Measurements from ENCODE around the gene ARFGEF2.

The ARFGEF2 gene

DNA sequence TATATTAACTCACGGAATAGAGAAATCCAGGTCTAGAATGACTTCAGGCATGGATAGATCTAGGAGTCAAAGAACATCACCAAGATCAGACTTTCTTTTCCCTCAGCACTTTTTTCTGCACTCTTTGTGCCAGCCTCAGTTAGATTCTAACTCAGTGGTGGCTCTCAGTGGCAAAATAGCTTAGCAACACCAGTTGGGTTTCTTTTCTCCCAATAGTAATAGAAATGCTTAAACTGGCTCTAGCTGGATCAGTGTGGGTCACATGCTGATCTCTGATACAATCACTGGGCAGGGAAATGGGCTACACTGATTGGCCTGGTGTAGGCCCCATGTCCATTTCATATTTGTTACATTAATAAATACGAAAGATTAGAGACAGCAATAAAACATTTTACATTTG, 44.2 kb upstream of the ARFGEF2 start:
- no peaks in the 10 kb centered on the region for H3K9me3 ChIP-seq (ENCODE audit: control insufficient read depth, insufficient read depth, low read length)
- H3K36me3 ChIP-seq (ENCODE audit: control insufficient read depth, low read length) = no peaks in the 10 kb centered on the region; the same call in 1 of the 2 replicates
- H3K4me2 ChIP-seq (ENCODE audit: low read length) = no peak overlapping the region
- H3K4me3 ChIP-seq (ENCODE audit: low read length) = no peak overlapping the region
- no peaks in the 10 kb centered on the region for H3F3A ChIP-seq (ENCODE audit: control insufficient read depth, insufficient read depth)
- no peaks in the 10 kb centered on the region for H4K20me1 ChIP-seq (ENCODE audit: control insufficient read depth, insufficient read depth, low read depth, low read length)
- no peaks in the 10 kb centered on the region for H3K9me2 ChIP-seq (replicated peaks; ENCODE audit: control insufficient read depth, low read length)
- peaks cover 10% of the 10 kb centered on the region for H3K4me1 ChIP-seq (ENCODE audit: control insufficient read depth, low read length)
- TF ChIP-seq, protein P1, sequence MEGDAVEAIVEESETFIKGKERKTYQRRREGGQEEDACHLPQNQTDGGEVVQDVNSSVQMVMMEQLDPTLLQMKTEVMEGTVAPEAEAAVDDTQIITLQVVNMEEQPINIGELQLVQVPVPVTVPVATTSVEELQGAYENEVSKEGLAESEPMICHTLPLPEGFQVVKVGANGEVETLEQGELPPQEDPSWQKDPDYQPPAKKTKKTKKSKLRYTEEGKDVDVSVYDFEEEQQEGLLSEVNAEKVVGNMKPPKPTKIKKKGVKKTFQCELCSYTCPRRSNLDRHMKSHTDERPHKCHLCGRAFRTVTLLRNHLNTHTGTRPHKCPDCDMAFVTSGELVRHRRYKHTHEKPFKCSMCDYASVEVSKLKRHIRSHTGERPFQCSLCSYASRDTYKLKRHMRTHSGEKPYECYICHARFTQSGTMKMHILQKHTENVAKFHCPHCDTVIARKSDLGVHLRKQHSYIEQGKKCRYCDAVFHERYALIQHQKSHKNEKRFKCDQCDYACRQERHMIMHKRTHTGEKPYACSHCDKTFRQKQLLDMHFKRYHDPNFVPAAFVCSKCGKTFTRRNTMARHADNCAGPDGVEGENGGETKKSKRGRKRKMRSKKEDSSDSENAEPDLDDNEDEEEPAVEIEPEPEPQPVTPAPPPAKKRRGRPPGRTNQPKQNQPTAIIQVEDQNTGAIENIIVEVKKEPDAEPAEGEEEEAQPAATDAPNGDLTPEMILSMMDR (IDR thresholded peaks at IDR 0.05; ENCODE audit: low read depth, low read length, poor library complexity, severe bottlenecking) = no peak
- TF ChIP-seq EZH2phosphoT487 (IDR thresholded peaks at IDR 0.05; ENCODE audit: borderline replicate concordance, low read length) = no peak
- H3K27ac ChIP-seq (ENCODE audit: low read depth, low read length) = no peak overlapping the region
- no peaks in the 10 kb centered on the region for H3K79me2 ChIP-seq (ENCODE audit: control insufficient read depth, low read length)
- 0 out of 2 replicates have a peak, but pooled peaks cover 3% of the 10 kb centered on the region for H3K27me3 ChIP-seq (ENCODE audit: control insufficient read depth, low read length)

DNA sequence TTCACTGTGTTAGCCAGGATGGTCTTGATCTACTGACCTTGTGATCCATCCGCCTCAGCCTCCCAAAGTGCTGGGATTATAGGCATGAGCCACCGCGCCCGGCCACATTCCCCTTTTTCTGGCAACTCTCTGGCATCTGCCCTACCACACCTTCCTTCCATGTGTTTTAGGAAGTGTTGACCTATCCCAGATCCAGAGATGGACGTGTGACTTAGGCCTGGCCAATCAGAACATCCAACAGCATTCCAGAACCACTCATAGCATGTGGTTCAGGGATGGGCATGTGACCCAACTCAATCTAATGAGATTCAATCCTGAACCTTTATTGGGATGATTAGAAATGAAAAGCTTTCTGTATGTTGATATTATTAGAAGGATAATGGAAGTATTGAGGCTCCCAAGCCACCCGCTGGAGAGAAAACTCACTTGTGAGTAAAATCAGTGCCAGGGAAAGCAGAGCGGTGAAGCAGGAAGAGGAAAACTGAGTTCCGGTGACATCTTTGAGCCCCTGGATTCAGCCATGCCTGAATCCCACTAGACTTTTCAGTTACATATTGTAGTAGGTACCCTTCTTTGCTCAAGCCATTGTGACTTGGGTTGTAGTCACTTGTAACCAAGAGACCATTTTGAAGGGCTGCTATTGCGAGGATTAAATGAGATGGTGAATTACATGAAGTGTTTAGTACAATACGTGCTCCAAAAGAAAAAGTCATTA, 42.8 kb upstream of the ARFGEF2 start:
- H3K36me3 ChIP-seq (ENCODE audit: control insufficient read depth, low read length) = no peaks in the 10 kb centered on the region

DNA sequence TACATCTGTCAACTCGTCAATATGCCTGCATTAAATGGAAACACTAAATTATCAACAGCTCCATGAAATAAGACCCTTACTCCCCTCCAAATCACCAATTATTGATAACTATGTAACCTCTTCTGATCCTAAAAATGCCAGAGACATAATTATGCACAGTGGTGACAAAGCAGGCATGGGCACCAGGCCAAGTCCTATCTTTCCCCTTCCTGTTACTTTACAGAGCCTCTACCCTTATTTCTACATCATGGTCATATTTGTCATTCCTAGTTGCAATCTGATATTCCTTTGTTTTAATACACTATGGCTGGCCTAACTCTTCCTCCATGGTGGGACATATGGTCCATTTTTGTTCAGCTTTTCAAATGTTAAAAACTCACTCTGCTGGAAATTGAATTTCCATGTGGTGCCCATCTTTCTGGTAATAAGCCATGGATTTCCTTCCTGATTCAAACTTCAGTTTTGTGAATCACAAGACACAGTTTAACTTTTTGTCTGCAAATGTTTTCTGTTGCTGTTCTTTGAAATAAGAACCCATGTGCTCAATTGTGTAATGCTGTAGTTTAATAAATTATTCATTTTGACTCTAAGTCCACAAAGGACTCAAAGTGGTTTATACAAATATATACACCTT, 41.8 kb upstream of the ARFGEF2 start:
- Histone ChIP-seq H3K9me3 (ENCODE audit: control insufficient read depth, insufficient read depth, low read length) (no peaks in the 10 kb centered on the region), H3K79me2 (ENCODE audit: control insufficient read depth, low read length) (no peaks in the 10 kb centered on the region), H4K20me1 (ENCODE audit: control insufficient read depth, insufficient read depth, low read depth, low read length) (no peaks in the 10 kb centered on the region), H3K27ac (ENCODE audit: low read depth, low read length) (no peak overlapping the region), H3K9me2 (replicated peaks; ENCODE audit: control insufficient read depth, low read length) (no peaks in the 10 kb centered on the region), H3K27me3 (ENCODE audit: control insufficient read depth, low read length) (0 out of 2 replicates have a peak, but pooled peaks cover 3% of the 10 kb centered on the region), H3F3A (ENCODE audit: control insufficient read depth, insufficient read depth) (no peaks in the 10 kb centered on the region), H3K4me3 (ENCODE audit: low read length) (no peak overlapping the region), H3K4me1 (ENCODE audit: control insufficient read depth, low read length) (no peaks in the 10 kb centered on the region), H3K4me2 (ENCODE audit: low read length) (no peak overlapping the region), H3K36me3 (ENCODE audit: control insufficient read depth, low read length) (no peaks in the 10 kb centered on the region)
- TF ChIP-seq, protein P1 (IDR thresholded peaks at IDR 0.05; ENCODE audit: low read depth, low read length, poor library complexity, severe bottlenecking) = no peak
- no peak for TF ChIP-seq EZH2phosphoT487 (IDR thresholded peaks at IDR 0.05; ENCODE audit: borderline replicate concordance, low read length)

More for the DNA sequence above, 42.8 kb upstream of the ARFGEF2 start:
- Histone ChIP-seq H3K4me3 (ENCODE audit: low read length) (no peak overlapping the region), H4K20me1 (ENCODE audit: control insufficient read depth, insufficient read depth, low read depth, low read length) (no peaks in the 10 kb centered on the region), H3K27me3 (ENCODE audit: control insufficient read depth, low read length) (0 out of 2 replicates have a peak, but pooled peaks cover 3% of the 10 kb centered on the region), H3K9me2 (replicated peaks; ENCODE audit: control insufficient read depth, low read length) (no peaks in the 10 kb centered on the region), H3K4me1 (ENCODE audit: control insufficient read depth, low read length) (no peaks in the 10 kb centered on the region), H3F3A (ENCODE audit: control insufficient read depth, insufficient read depth) (no peaks in the 10 kb centered on the region), H3K9me3 (ENCODE audit: control insufficient read depth, insufficient read depth, low read length) (no peaks in the 10 kb centered on the region), H3K79me2 (ENCODE audit: control insufficient read depth, low read length) (no peaks in the 10 kb centered on the region), H3K27ac (ENCODE audit: low read depth, low read length) (no peak overlapping the region), H3K4me2 (ENCODE audit: low read length) (no peak overlapping the region)
- TF ChIP-seq, protein P1 (IDR thresholded peaks at IDR 0.05; ENCODE audit: low read depth, low read length, poor library complexity, severe bottlenecking) = no peak
- no peak for TF ChIP-seq EZH2phosphoT487 (IDR thresholded peaks at IDR 0.05; ENCODE audit: borderline replicate concordance, low read length)
